ENCODE measurements around the gene FIGNL2.

DNA sequence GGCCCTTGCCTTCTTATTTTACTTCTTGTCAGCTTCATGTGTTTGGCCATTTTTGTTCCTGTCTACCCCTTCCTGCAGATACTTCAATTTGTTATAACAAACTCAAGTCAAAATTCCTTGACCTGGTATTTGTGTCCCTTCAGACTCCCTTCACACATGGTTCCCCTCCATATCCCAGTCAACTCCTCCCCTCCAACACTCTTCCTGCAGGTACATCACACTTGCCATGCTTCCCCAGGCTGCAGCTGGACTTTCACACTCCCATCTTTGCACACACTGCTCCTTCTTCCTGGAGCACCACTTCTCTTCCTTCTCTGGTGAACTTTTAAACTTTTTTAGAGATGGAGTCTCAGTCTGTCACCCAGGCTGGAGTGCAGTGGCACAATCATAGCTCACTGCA lies 18.9 kb upstream of the FIGNL2 start:
- TF ChIP-seq, protein P1, sequence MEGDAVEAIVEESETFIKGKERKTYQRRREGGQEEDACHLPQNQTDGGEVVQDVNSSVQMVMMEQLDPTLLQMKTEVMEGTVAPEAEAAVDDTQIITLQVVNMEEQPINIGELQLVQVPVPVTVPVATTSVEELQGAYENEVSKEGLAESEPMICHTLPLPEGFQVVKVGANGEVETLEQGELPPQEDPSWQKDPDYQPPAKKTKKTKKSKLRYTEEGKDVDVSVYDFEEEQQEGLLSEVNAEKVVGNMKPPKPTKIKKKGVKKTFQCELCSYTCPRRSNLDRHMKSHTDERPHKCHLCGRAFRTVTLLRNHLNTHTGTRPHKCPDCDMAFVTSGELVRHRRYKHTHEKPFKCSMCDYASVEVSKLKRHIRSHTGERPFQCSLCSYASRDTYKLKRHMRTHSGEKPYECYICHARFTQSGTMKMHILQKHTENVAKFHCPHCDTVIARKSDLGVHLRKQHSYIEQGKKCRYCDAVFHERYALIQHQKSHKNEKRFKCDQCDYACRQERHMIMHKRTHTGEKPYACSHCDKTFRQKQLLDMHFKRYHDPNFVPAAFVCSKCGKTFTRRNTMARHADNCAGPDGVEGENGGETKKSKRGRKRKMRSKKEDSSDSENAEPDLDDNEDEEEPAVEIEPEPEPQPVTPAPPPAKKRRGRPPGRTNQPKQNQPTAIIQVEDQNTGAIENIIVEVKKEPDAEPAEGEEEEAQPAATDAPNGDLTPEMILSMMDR (IDR thresholded peaks at IDR 0.05; ENCODE audit: low read depth, low read length) = no peak
- TF ChIP-seq EZH2phosphoT487 (IDR thresholded peaks at IDR 0.05; ENCODE audit: low read depth) = no peak
